GM23338 (cell line): ENCODE results near the gene GSDMA. TPM values are rescaled to one million over a fixed set of nuclear protein-coding genes. Genes with fewer than 3 reads are reported as not detected.

ENCODE experiments used
- ATAC-seq: fragments of 200-7000 bp; cut with Tn5 transposase; 3 replicates; pipeline ENCODE4 v1.9.1; 2020
- DNase-seq: peaks from one replicate; pipeline ENCODE4 v3.0.0-alpha.2; 2015; ENCODE audit warnings: low spot score
- H2AFZ ChIP-seq: fragments of 200-600 bp; sonication (generic); 2 replicates; pipeline ENCODE4 v1.8.0; 2016; ENCODE audit warnings: antibody characterized with exemption, mild to moderate bottlenecking, moderate library complexity
- H3F3A ChIP-seq: fragments of 200-600 bp; sonication (generic); replicated peaks from 2 replicates; pipeline ENCODE4 v1.8.0; 2017; ENCODE audit warnings: antibody characterized with exemption, mixed run types, low read depth
- H3K27ac ChIP-seq: fragments of 200-600 bp; sonication (generic); 2 replicates; pipeline ENCODE4 v1.6.1; 2016; ENCODE audit warnings: low read depth
- H3K27me3 ChIP-seq: fragments of 200-600 bp; sonication (generic); 2 replicates; pipeline ENCODE4 v1.8.0; 2016; ENCODE audit warnings: mild to moderate bottlenecking, mixed run types, moderate library complexity; ENCODE audit not compliant: insufficient read depth
- H3K36me3 ChIP-seq: fragments of 200-600 bp; sonication (generic); 2 replicates; pipeline ENCODE4 v1.8.0; 2016; ENCODE audit warnings: mild to moderate bottlenecking; ENCODE audit not compliant: insufficient read depth
- H3K4me1 ChIP-seq: fragments of 200-600 bp; sonication (generic); 2 replicates; pipeline ENCODE4 v1.8.0; 2016; ENCODE audit warnings: mild to moderate bottlenecking, moderate library complexity; ENCODE audit not compliant: insufficient read depth
- H3K4me2 ChIP-seq: fragments of 200-600 bp; sonication (generic); 2 replicates; pipeline ENCODE4 v1.7.1; 2017; ENCODE audit warnings: mixed run types
- H3K4me3 ChIP-seq: fragments of 200-600 bp; sonication (generic); 2 replicates; pipeline ENCODE4 v1.6.1; 2016; ENCODE audit warnings: mixed run types
- H3K79me2 ChIP-seq: fragments of 200-600 bp; sonication (generic); replicated peaks from 2 replicates; pipeline ENCODE4 v1.8.0; 2017; ENCODE audit warnings: mild to moderate bottlenecking; ENCODE audit not compliant: insufficient read depth
- H3K9me2 ChIP-seq: fragments of 200-600 bp; sonication (generic); 2 replicates; pipeline ENCODE4 v1.8.0; 2017; ENCODE audit not compliant: insufficient read depth
- H4K20me1 ChIP-seq: fragments of 200-600 bp; sonication (generic); replicated peaks from 2 replicates; pipeline ENCODE4 v1.8.0; 2017; ENCODE audit warnings: mild to moderate bottlenecking; ENCODE audit not compliant: insufficient read depth
- H3K27ac Mint-ChIP-seq: 2 replicates; pipeline ENCODE4 v1.8.0; 2020; ENCODE audit warnings: inconsistent platforms, mild to moderate bottlenecking, moderate library complexity, mixed read lengths
- H3K27me3 Mint-ChIP-seq: 3 replicates; pipeline ENCODE4 v1.8.0; 2022; ENCODE audit warnings: low read depth, mild to moderate bottlenecking, moderate library complexity, mixed read lengths, inconsistent platforms; ENCODE audit not compliant: insufficient read depth, poor library complexity
- H3K36me3 Mint-ChIP-seq: 3 replicates; pipeline ENCODE4 v1.8.0; 2021; ENCODE audit warnings: low read depth, mild to moderate bottlenecking, inconsistent platforms, moderate library complexity, mixed read lengths
- H3K4me1 Mint-ChIP-seq: 3 replicates; pipeline ENCODE4 v1.8.0; 2020; ENCODE audit warnings: mild to moderate bottlenecking, inconsistent platforms, mixed read lengths
- H3K4me3 Mint-ChIP-seq: 3 replicates; pipeline ENCODE4 v1.8.0; 2021; ENCODE audit warnings: moderate library complexity, mild to moderate bottlenecking, inconsistent platforms, mixed read lengths
- H3K9me3 Mint-ChIP-seq: 3 replicates; pipeline ENCODE4 v1.8.0; 2020; ENCODE audit warnings: moderate library complexity, mild to moderate bottlenecking, inconsistent platforms, mixed read lengths
- CREB1 ChIP-seq: fragments of 250-450 bp; sonication (Bioruptor Pico); IDR thresholded peaks from 2 replicates; pipeline ENCODE4 v1.5.0; 2020; ENCODE audit warnings: low read depth, mild to moderate bottlenecking, moderate library complexity
- EZH2 ChIP-seq: fragments of 200-600 bp; sonication (generic); IDR thresholded peaks from one replicate; pipeline ENCODE4 v1.8.0; 2017; ENCODE audit warnings: antibody characterized with exemption, mild to moderate bottlenecking, low read depth; ENCODE audit not compliant: unreplicated experiment
- EZH2phosphoT487 ChIP-seq: fragments of 200-600 bp; sonication (generic); IDR thresholded peaks from one replicate; pipeline ENCODE4 v1.8.1; 2018; ENCODE audit warnings: antibody characterized with exemption; ENCODE audit not compliant: unreplicated experiment
- JUNB ChIP-seq: IDR thresholded peaks from one replicate; pipeline ENCODE4 v1.6.1; 2016; ENCODE audit warnings: antibody characterized with exemption; ENCODE audit not compliant: unreplicated experiment
- POLR2AphosphoS5 ChIP-seq: IDR thresholded peaks from 2 replicates; pipeline ENCODE4 v1.6.1; 2016; ENCODE audit warnings: antibody characterized with exemption, low read depth
- STAT1 ChIP-seq: IDR thresholded peaks from one replicate; pipeline ENCODE4 v1.6.1; 2016; ENCODE audit warnings: antibody characterized with exemption; ENCODE audit not compliant: unreplicated experiment
- ZNF114 ChIP-seq: fragments of 250-450 bp; sonication (Bioruptor Pico); IDR thresholded peaks from 2 replicates; pipeline ENCODE4 v1.5.0; 2020; ENCODE audit warnings: mild to moderate bottlenecking, moderate library complexity
- polyA plus RNA-seq: library from polyadenylated mRNA; unstranded; fragments of >200 nt; fragmentation: Nextera tagmentation; extraction: Ambion mirVana; gene quantifications from 2 replicates; pipeline ENCODE4 v1.2.1, GENCODE V29; 2016
- total RNA-seq: library from RNA; depleted of rRNA; stranded (reverse); fragments of >200 nt; shearing (Covaris generic); gene quantifications from 2 replicates; pipeline ENCODE4 v1.2.3, GENCODE V29; 2014
- TF ChIP-seq, protein P1 (sequence below): IDR thresholded peaks from 2 replicates; pipeline ENCODE4 v1.6.1; 2016; ENCODE audit warnings: antibody characterized with exemption
- TF ChIP-seq, protein P2 (sequence below), 2 experiments: fragments of 200-600 bp in 1 of 2; sonication (generic) in 1 of 2; conservative IDR thresholded peaks; 2 replicates each; pipeline versions ENCODE4 v1.5.1 to v1.6.1; 2016 to 2017; ENCODE audit warnings: antibody characterized with exemption in 2 of 2, low read depth in 2 of 2, mild to moderate bottlenecking in 2 of 2, moderate library complexity in 1 of 2
- TF ChIP-seq, protein P3 (sequence below): IDR thresholded peaks from one replicate; pipeline ENCODE4 v1.6.1; 2018; ENCODE audit warnings: antibody characterized with exemption; ENCODE audit not compliant: unreplicated experiment

Gene GSDMA
- total and polyA plus RNA-seq, 2 experiments from 2014 or later: not detected

DNA sequence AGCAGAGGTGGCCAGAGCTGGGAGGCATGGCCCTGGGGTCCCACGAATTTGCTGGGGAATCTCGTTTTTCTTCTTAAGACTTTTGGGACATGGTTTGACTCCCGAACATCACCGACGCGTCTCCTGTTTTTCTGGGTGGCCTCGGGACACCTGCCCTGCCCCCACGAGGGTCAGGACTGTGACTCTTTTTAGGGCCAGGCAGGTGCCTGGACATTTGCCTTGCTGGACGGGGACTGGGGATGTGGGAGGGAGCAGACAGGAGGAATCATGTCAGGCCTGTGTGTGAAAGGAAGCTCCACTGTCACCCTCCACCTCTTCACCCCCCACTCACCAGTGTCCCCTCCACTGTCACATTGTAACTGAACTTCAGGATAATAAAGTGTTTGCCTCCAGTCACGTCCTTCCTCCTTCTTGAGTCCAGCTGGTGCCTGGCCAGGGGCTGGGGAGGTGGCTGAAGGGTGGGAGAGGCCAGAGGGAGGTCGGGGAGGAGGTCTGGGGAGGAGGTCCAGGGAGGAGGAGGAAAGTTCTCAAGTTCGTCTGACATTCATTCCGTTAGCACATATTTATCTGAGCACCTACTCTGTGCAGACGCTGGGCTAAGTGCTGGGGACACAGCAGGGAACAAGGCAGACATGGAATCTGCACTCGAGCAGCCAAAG is 54.7 kb downstream of the GSDMA start:
- Histone ChIP-seq H3K27me3 (no peaks in the 10 kb centered on the region), H3K79me2 (no peaks in the 10 kb centered on the region), H3K9me2 (no peaks in the 10 kb centered on the region), H3K4me3 (no peak overlapping the region), H3K27ac (no peak overlapping the region), H4K20me1 (no peaks in the 10 kb centered on the region), H3K4me1 (peaks cover 28% of the 10 kb centered on the region), H2AFZ (no peak overlapping the region), H3K4me2 (no peak overlapping the region), H3F3A (peaks cover 4% of the 10 kb centered on the region; the same call in 1 of the 2 replicates), H3K36me3 (peaks cover 3% of the 10 kb centered on the region; the same call in 1 of the 2 replicates)
- H3K4me3 Mint-ChIP-seq: peak overlapping the region; percentile 45; the same call in 1 of the 3 replicates
- peaks cover 42% of the 10 kb centered on the region for H3K4me1 Mint-ChIP-seq
- peaks cover 28% of the 10 kb centered on the region for H3K36me3 Mint-ChIP-seq
- H3K27me3 Mint-ChIP-seq: peaks cover 32% of the 10 kb centered on the region
- DNase-seq (no peak), ATAC-seq (no peak)
- no peaks in the 10 kb centered on the region for H3K9me3 Mint-ChIP-seq
- TF ChIP-seq STAT1 (no peak), JUNB (no peak), CREB1 (no peak), EZH2phosphoT487 (no peak), POLR2AphosphoS5 (no peak), ZNF114 (CRISPR knock-in tag) (no peak), EZH2 (no peak)
- TF ChIP-seq, protein P1, sequence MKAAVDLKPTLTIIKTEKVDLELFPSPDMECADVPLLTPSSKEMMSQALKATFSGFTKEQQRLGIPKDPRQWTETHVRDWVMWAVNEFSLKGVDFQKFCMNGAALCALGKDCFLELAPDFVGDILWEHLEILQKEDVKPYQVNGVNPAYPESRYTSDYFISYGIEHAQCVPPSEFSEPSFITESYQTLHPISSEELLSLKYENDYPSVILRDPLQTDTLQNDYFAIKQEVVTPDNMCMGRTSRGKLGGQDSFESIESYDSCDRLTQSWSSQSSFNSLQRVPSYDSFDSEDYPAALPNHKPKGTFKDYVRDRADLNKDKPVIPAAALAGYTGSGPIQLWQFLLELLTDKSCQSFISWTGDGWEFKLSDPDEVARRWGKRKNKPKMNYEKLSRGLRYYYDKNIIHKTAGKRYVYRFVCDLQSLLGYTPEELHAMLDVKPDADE: no peak
- TF ChIP-seq, protein P2, sequence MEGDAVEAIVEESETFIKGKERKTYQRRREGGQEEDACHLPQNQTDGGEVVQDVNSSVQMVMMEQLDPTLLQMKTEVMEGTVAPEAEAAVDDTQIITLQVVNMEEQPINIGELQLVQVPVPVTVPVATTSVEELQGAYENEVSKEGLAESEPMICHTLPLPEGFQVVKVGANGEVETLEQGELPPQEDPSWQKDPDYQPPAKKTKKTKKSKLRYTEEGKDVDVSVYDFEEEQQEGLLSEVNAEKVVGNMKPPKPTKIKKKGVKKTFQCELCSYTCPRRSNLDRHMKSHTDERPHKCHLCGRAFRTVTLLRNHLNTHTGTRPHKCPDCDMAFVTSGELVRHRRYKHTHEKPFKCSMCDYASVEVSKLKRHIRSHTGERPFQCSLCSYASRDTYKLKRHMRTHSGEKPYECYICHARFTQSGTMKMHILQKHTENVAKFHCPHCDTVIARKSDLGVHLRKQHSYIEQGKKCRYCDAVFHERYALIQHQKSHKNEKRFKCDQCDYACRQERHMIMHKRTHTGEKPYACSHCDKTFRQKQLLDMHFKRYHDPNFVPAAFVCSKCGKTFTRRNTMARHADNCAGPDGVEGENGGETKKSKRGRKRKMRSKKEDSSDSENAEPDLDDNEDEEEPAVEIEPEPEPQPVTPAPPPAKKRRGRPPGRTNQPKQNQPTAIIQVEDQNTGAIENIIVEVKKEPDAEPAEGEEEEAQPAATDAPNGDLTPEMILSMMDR (conservative IDR thresholded peaks at IDR 0.05; ENCODE audit: low read depth in 2 of 2): no peak
- TF ChIP-seq, protein P3, sequence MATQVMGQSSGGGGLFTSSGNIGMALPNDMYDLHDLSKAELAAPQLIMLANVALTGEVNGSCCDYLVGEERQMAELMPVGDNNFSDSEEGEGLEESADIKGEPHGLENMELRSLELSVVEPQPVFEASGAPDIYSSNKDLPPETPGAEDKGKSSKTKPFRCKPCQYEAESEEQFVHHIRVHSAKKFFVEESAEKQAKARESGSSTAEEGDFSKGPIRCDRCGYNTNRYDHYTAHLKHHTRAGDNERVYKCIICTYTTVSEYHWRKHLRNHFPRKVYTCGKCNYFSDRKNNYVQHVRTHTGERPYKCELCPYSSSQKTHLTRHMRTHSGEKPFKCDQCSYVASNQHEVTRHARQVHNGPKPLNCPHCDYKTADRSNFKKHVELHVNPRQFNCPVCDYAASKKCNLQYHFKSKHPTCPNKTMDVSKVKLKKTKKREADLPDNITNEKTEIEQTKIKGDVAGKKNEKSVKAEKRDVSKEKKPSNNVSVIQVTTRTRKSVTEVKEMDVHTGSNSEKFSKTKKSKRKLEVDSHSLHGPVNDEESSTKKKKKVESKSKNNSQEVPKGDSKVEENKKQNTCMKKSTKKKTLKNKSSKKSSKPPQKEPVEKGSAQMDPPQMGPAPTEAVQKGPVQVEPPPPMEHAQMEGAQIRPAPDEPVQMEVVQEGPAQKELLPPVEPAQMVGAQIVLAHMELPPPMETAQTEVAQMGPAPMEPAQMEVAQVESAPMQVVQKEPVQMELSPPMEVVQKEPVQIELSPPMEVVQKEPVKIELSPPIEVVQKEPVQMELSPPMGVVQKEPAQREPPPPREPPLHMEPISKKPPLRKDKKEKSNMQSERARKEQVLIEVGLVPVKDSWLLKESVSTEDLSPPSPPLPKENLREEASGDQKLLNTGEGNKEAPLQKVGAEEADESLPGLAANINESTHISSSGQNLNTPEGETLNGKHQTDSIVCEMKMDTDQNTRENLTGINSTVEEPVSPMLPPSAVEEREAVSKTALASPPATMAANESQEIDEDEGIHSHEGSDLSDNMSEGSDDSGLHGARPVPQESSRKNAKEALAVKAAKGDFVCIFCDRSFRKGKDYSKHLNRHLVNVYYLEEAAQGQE: no peak
- H3K27ac Mint-ChIP-seq: no peak overlapping the region
